ENCODE data around the gene POLR2M. TPM values are rescaled to one million over a fixed set of nuclear protein-coding genes. Genes with fewer than 3 reads are reported as not detected.

The POLR2M gene
- polyA plus RNA-seq, 3 donors: 14.4 to 29.4 (median 26.3) TPM

GRCh38 chr15:57735431-57735830 is 28.9 kb downstream of the POLR2M start:
- no peak for TF ChIP-seq CTCF (IDR thresholded peaks at IDR 0.05)
- Mint-ChIP-seq H3K4me1 (no peaks in the 10 kb centered on the region), H3K4me3 (no peak overlapping the region), H3K36me3 (peaks cover 0 to 2% of the 10 kb centered on the region in 2 donors), H3K27me3 (ENCODE audit: low read depth in 3 of 3) (peaks cover 0 to 2% (median 0%) of the 10 kb centered on the region in 3 donors), H3K9me3 (peaks cover 0 to 2% (median 0%) of the 10 kb centered on the region in 7 donors), H3K27ac (no peak overlapping the region)
- intact Hi-C loops (cut with micrococcal nuclease): no loop called here
- Histone ChIP-seq H2AFZ (ENCODE audit: insufficient read depth, low read depth, low read length, poor library complexity, severe bottlenecking) (no peak overlapping the region), H3K9me3 (replicated peaks in 1 of 2; ENCODE audit: control insufficient read depth in 1 of 2, insufficient read depth in 1 of 2, low read length in 2 of 2) (no peaks in the 10 kb centered on the region), H3K27me3 (ENCODE audit: control insufficient read depth in 2 of 2, insufficient read depth in 2 of 2, low read length in 2 of 2) (no peaks in the 10 kb centered on the region), H3K4me1 (ENCODE audit: control insufficient read depth in 1 of 2, insufficient read depth in 2 of 2, low read length in 2 of 2) (no peaks in the 10 kb centered on the region), H3K36me3 (replicated peaks in 1 of 2; ENCODE audit: control insufficient read depth in 1 of 2, insufficient read depth in 2 of 2, low read length in 2 of 2) (no peaks in the 10 kb centered on the region), H3K27ac (ENCODE audit: low read depth in 1 of 2, low read length in 2 of 2) (no peak overlapping the region), H3K4me3 (replicated peaks in 1 of 3; ENCODE audit: low read depth in 2 of 3, low read length in 3 of 3) (no peak overlapping the region), H3K4me2 (replicated peaks; ENCODE audit: extremely low read depth, low read length, poor library complexity, severe bottlenecking) (no peak overlapping the region), H4K20me1 (ENCODE audit: insufficient read depth, low read length) (no peaks in the 10 kb centered on the region), H3K9ac (ENCODE audit: insufficient read depth, low read length, poor library complexity, severe bottlenecking) (no peak overlapping the region), H3K79me2 (ENCODE audit: insufficient read depth, low read length) (no peaks in the 10 kb centered on the region)
- WGBS (ENCODE audit: insufficient coverage): 91% methylated on average over 6 of the region's 8 CpGs
- DNase-seq: no peak

GRCh38 chr15:57735891-57736290 is 29.4 kb downstream of the POLR2M start:
- no peaks in the 10 kb centered on the region for H3K27me3 ChIP-seq (ENCODE audit: control insufficient read depth in 2 of 2, insufficient read depth in 2 of 2, low read length in 2 of 2)
- H3K4me1 ChIP-seq (ENCODE audit: control insufficient read depth in 1 of 2, insufficient read depth in 2 of 2, low read length in 2 of 2): no peaks in the 10 kb centered on the region
- H3K9me3 ChIP-seq (replicated peaks in 1 of 2; ENCODE audit: control insufficient read depth in 1 of 2, insufficient read depth in 1 of 2, low read length in 2 of 2): no peaks in the 10 kb centered on the region
- H3K4me3 Mint-ChIP-seq: no peak overlapping the region
- H3K4me1 Mint-ChIP-seq: no peaks in the 10 kb centered on the region
- no peak overlapping the region for H2AFZ ChIP-seq (ENCODE audit: insufficient read depth, low read depth, low read length, poor library complexity, severe bottlenecking)
- H3K4me3 ChIP-seq (replicated peaks in 1 of 3; ENCODE audit: low read depth in 2 of 3, low read length in 3 of 3): no peak overlapping the region
- no peak overlapping the region for H3K4me2 ChIP-seq (replicated peaks; ENCODE audit: extremely low read depth, low read length, poor library complexity, severe bottlenecking)
- no peak for DNase-seq
- H4K20me1 ChIP-seq (ENCODE audit: insufficient read depth, low read length): no peaks in the 10 kb centered on the region
- 100% methylated on average over 3 of the region's 4 CpGs for WGBS (ENCODE audit: insufficient coverage)
- peaks cover 0 to 2% of the 10 kb centered on the region in 2 donors for H3K36me3 Mint-ChIP-seq
- peaks cover 0 to 2% (median 0%) of the 10 kb centered on the region in 3 donors for H3K27me3 Mint-ChIP-seq (ENCODE audit: low read depth in 3 of 3)
- no peaks in the 10 kb centered on the region for H3K36me3 ChIP-seq (replicated peaks in 1 of 2; ENCODE audit: control insufficient read depth in 1 of 2, insufficient read depth in 2 of 2, low read length in 2 of 2)
- intact Hi-C loops (cut with micrococcal nuclease): no loop called here
- H3K27ac ChIP-seq (ENCODE audit: low read depth in 1 of 2, low read length in 2 of 2): no peak overlapping the region
- H3K27ac Mint-ChIP-seq: no peak overlapping the region
- no peak overlapping the region for H3K9ac ChIP-seq (ENCODE audit: insufficient read depth, low read length, poor library complexity, severe bottlenecking)
- H3K79me2 ChIP-seq (ENCODE audit: insufficient read depth, low read length): no peaks in the 10 kb centered on the region
- H3K9me3 Mint-ChIP-seq: peaks cover 0 to 2% (median 0%) of the 10 kb centered on the region in 7 donors
- TF ChIP-seq CTCF (IDR thresholded peaks at IDR 0.05): no peak

Data from CD14-positive monocyte (primary cell).